Measurements from ENCODE around the gene APOL3. TPM values are rescaled to one million over a fixed set of nuclear protein-coding genes. Genes with fewer than 3 reads are reported as not detected.

The APOL3 gene
- total and polyA plus RNA-seq, 10 of the 15 experiments (the other 5 are each of a cell fraction or from before 2014, with no cell fraction given) = 6.9 to 66.8 (median 48.5) TPM

GRCh38 chr22:36117053-36117554 is 43.5 kb downstream of the APOL3 start:
- TF ChIP-seq BACH1 (IDR thresholded peaks at IDR 0.05; ENCODE audit: borderline replicate concordance) (no peak), POLR2AphosphoS5 (IDR thresholded peaks at IDR 0.05; ENCODE audit: low read length) (no peak), CREB1 (IDR thresholded peaks at IDR 0.05; ENCODE audit: low read depth) (no peak), MAX (IDR thresholded peaks at IDR 0.05; ENCODE audit: low read depth, low read length) (no peak)
- Histone ChIP-seq H3K9me3 (replicated peaks; ENCODE audit: control insufficient read depth, insufficient read depth, low read length) (no peaks in the 10 kb centered on the region), H3K27me3 (replicated peaks in 1 of 2; ENCODE audit: control insufficient read depth in 2 of 2, insufficient read depth in 2 of 2, low read length in 1 of 2) (no peaks in the 10 kb centered on the region), H3K9ac (ENCODE audit: control insufficient read depth, insufficient read depth, low read length) (no peak overlapping the region), H3K27ac (ENCODE audit: control insufficient read depth, insufficient read depth) (no peak overlapping the region), H3K36me3 (ENCODE audit: control insufficient read depth in 2 of 2, insufficient read depth in 2 of 2, low read length in 1 of 2) (no peaks in the 10 kb centered on the region), H3K79me2 (ENCODE audit: control insufficient read depth, insufficient read depth, low read length) (no peaks in the 10 kb centered on the region), H2AFZ (ENCODE audit: control insufficient read depth, low read depth, low read length) (no peak overlapping the region), H3K4me3 (no peak overlapping the region), H3K4me2 (ENCODE audit: control insufficient read depth, insufficient read depth) (no peak overlapping the region), H3K4me1 (ENCODE audit: control insufficient read depth, insufficient read depth, low read length) (no peaks in the 10 kb centered on the region), H4K20me1 (ENCODE audit: control insufficient read depth, insufficient read depth) (no peaks in the 10 kb centered on the region)
- ATAC-seq (no peak), FAIRE-seq (no peak), DNase-seq (ENCODE audit: low read depth, low spot score) (no peak)
- ChIA-PET POLR2A (no interaction called here), CTCF (interaction anchor here (1.2 to 2.6 kb wide), 2 partner anchors 52 to 186 kb away, joined by 3 to 15 read pairs; no protein-coding TSS in a partner anchor), SMC1A (ENCODE audit: uncharacterized antibody, unreplicated experiment) (interaction anchor here (0.5 to 1.1 kb wide), 4 partner anchors 34 to 186 kb away, joined by 3 to 4 read pairs (median 4); no protein-coding TSS in a partner anchor), RAD21 (ENCODE audit: unreplicated experiment) (no interaction called here)
- 64% methylated on average over 9 of the region's 9 CpGs for WGBS (ENCODE audit: insufficient coverage, insufficient replicate concordance, low lambda C conversion rate, missing lambda C conversion rate)
- intact Hi-C loops (cut with micrococcal nuclease; ENCODE audit: unreplicated experiment) (no loop called here), in situ Hi-C loops (cut with MboI) (no loop called here)
- no TSS peak for BruUV-seq (replicated peaks)

- intact Hi-C loops (cut with micrococcal nuclease; ENCODE audit: unreplicated experiment) = no loop called here
- WGBS (ENCODE audit: insufficient coverage, insufficient replicate concordance, low lambda C conversion rate, missing lambda C conversion rate) = 65% methylated on average over 2 of the region's 2 CpGs
- no TSS peak for BruUV-seq (replicated peaks)
- TF ChIP-seq ASH2L (IDR thresholded peaks at IDR 0.05; ENCODE audit: borderline replicate concordance, low read depth) = no peak
- no peak for TF ChIP-seq RAD51 (IDR thresholded peaks at IDR 0.05)
- no peak for TF ChIP-seq HSF1 (IDR thresholded peaks at IDR 0.05; ENCODE audit: low read depth, low read length)
- no peak for TF ChIP-seq CEBPB (IDR thresholded peaks at IDR 0.05; ENCODE audit: borderline replicate concordance in 1 of 2, low read depth in 2 of 2, low read length in 2 of 2)
- no peak for TF ChIP-seq POU2F2 (IDR thresholded peaks at IDR 0.05; ENCODE audit: borderline replicate concordance, low read depth, low read length)
- TF ChIP-seq, protein P1, sequence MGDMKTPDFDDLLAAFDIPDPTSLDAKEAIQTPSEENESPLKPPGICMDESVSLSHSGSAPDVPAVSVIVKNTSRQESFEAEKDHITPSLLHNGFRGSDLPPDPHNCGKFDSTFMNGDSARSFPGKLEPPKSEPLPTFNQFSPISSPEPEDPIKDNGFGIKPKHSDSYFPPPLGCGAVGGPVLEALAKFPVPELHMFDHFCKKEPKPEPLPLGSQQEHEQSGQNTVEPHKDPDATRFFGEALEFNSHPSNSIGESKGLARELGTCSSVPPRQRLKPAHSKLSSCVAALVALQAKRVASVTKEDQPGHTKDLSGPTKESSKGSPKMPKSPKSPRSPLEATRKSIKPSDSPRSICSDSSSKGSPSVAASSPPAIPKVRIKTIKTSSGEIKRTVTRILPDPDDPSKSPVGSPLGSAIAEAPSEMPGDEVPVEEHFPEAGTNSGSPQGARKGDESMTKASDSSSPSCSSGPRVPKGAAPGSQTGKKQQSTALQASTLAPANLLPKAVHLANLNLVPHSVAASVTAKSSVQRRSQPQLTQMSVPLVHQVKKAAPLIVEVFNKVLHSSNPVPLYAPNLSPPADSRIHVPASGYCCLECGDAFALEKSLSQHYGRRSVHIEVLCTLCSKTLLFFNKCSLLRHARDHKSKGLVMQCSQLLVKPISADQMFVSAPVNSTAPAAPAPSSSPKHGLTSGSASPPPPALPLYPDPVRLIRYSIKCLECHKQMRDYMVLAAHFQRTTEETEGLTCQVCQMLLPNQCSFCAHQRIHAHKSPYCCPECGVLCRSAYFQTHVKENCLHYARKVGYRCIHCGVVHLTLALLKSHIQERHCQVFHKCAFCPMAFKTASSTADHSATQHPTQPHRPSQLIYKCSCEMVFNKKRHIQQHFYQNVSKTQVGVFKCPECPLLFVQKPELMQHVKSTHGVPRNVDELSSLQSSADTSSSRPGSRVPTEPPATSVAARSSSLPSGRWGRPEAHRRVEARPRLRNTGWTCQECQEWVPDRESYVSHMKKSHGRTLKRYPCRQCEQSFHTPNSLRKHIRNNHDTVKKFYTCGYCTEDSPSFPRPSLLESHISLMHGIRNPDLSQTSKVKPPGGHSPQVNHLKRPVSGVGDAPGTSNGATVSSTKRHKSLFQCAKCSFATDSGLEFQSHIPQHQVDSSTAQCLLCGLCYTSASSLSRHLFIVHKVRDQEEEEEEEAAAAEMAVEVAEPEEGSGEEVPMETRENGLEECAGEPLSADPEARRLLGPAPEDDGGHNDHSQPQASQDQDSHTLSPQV (IDR thresholded peaks at IDR 0.05) = no peak
- no peak for TF ChIP-seq CHD4 (IDR thresholded peaks at IDR 0.05)
- no peak for TF ChIP-seq NBN (IDR thresholded peaks at IDR 0.05)
Measured at GRCh38 chr22:36116127-36116526, 44.4 kb downstream of the APOL3 start.

More at GRCh38 chr22:36116127-36116526, 44.4 kb downstream of the APOL3 start:
- Histone ChIP-seq H3K4me2 (ENCODE audit: control insufficient read depth, insufficient read depth) (no peak overlapping the region), H3K4me3 (no peak overlapping the region), H3K9ac (ENCODE audit: control insufficient read depth, insufficient read depth, low read length) (no peak overlapping the region), H3K4me1 (ENCODE audit: control insufficient read depth, insufficient read depth, low read length) (no peaks in the 10 kb centered on the region), H3K27me3 (replicated peaks in 1 of 2; ENCODE audit: control insufficient read depth in 2 of 2, insufficient read depth in 2 of 2, low read length in 1 of 2) (no peaks in the 10 kb centered on the region), H4K20me1 (ENCODE audit: control insufficient read depth, insufficient read depth) (no peaks in the 10 kb centered on the region), H3K36me3 (ENCODE audit: control insufficient read depth in 2 of 2, insufficient read depth in 2 of 2, low read length in 1 of 2) (no peaks in the 10 kb centered on the region), H3K27ac (ENCODE audit: control insufficient read depth, insufficient read depth) (no peak overlapping the region), H2AFZ (ENCODE audit: control insufficient read depth, low read depth, low read length) (no peak overlapping the region), H3K9me3 (replicated peaks; ENCODE audit: control insufficient read depth, insufficient read depth, low read length) (no peaks in the 10 kb centered on the region), H3K79me2 (ENCODE audit: control insufficient read depth, insufficient read depth, low read length) (no peaks in the 10 kb centered on the region)
- FAIRE-seq (no peak), DNase-seq (ENCODE audit: low read depth, low spot score) (no peak), ATAC-seq (no peak)
- ChIA-PET RAD21 (ENCODE audit: unreplicated experiment) (no interaction called here), POLR2A (no interaction called here), CTCF (interaction anchor here (1.0 to 2.6 kb wide), 2 partner anchors 8 to 51 kb away, joined by 4 to 15 read pairs; no protein-coding TSS in a partner anchor), SMC1A (ENCODE audit: uncharacterized antibody, unreplicated experiment) (interaction anchor here (0.9 to 1.7 kb wide), 2 partner anchors 14 to 50 kb away, joined by 3 to 5 read pairs; no protein-coding TSS in a partner anchor)
- in situ Hi-C loops (cut with MboI) = no loop called here
